Midbrain (tissue), 1 donor: ENCODE results near the gene ZC3H10.
"Not testable (repeated sequence)": the region's sequence is repeated elsewhere in the genome, so short reads cannot be mapped to it uniquely, and the experiment has no call there.

Experiments
- DNase-seq: peaks from one replicate; lab custom pipeline; 2025; lab: John Stamatoyannopoulos, UW

The ZC3H10 gene

GRCh38 chr12:56117778-56118687, at the start of gene ZC3H10:
Gene ZC3H10, plus strand, starts transcription at chr12:56118266. Its CDS starts 2,297 bp downstream, at chr12:56120563.
- DNase-seq = peak; percentile 97

- no peak for DNase-seq
Measured at GRCh38 chr12:56071648-56072047, 46.4 kb upstream of the ZC3H10 start.

- no peak for DNase-seq
Measured at GRCh38 chr12:56074396-56074795, 43.7 kb upstream of the ZC3H10 start.

- not testable (repeated sequence) for DNase-seq
Measured at GRCh38 chr12:56077966-56078365, 40.1 kb upstream of the ZC3H10 start.

- no peak for DNase-seq
Measured at GRCh38 chr12:56078427-56078826, 39.6 kb upstream of the ZC3H10 start.

DNA sequence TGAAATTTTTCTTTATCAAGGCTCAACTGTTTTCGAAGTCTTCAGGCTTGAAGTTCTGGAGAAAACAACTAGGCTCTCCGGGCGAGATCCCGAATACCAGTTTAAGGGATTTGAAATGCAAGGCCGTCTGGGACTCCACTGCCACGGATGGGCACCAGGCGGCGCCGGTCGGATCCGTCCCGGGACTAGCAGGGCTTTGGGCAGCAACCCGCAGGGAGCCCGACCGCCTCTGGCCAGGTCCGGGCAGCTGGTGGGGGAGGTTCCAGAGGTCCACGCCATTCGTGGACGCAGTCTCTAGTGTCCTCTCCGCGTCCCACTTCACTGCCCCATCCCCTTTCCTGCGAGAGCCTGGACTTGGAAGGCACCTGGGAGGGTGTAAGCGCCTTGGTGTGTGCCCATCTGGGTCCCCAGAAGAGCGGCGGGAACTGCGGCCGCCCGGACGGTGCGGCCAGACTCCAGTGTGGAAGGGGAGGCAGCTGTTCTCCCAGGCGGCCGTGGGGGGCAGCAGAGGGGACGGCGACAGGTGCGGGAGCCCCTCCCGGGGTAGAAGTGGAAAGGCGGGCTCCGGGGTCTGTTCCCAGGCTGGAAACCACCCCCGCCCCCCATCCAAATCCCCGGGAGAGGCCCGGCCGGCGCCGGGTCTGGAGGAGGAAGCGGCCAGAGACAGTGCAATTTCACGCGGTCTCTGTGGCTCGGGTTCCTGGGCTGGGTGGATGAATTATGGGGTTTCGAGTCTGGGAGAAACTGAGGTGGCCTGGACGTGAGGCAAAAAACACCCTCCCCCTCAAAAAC, 38.9 kb upstream of the ZC3H10 start:
- peak; percentile 82 for DNase-seq

DNA sequence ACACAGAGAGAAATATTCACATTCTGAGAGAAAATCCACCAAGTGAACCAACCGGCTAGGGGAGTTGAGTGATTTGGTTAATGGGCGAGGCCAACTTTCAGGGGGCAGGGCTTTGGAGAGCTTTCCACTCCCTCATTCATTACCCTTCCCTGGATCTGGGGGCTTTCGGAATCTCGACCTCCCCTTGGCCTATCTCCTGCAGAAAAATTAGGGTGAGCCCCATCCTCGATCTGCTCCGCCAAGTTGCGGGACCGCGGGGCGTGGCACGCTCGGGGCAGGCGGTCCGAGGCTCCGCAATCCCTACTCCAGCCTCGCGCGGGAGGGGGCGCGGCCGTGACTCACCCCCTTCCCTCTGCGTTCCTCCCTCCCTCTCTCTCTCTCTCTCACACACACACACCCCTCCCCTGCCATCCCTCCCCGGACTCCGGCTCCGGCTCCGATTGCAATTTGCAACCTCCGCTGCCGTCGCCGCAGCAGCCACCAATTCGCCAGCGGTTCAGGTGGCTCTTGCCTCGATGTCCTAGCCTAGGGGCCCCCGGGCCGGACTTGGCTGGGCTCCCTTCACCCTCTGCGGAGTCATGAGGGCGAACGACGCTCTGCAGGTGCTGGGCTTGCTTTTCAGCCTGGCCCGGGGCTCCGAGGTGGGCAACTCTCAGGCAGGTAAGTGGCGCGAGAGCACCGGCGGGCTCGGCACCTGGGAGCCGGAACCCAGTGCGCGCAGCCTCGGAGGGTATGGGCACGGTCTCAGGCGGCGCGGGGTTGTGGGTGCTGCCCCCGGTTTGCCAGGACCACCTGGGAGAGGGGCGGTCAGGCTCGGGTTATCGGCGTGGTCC, 38.1 kb upstream of the ZC3H10 start, which contains the start of gene ERBB3:
Gene ERBB3, plus strand, starts transcription at position 443 of the 833 bp plus-strand sequence. Its CDS starts 136 bp downstream, at position 579.
- DNase-seq = peak; percentile 67

DNA sequence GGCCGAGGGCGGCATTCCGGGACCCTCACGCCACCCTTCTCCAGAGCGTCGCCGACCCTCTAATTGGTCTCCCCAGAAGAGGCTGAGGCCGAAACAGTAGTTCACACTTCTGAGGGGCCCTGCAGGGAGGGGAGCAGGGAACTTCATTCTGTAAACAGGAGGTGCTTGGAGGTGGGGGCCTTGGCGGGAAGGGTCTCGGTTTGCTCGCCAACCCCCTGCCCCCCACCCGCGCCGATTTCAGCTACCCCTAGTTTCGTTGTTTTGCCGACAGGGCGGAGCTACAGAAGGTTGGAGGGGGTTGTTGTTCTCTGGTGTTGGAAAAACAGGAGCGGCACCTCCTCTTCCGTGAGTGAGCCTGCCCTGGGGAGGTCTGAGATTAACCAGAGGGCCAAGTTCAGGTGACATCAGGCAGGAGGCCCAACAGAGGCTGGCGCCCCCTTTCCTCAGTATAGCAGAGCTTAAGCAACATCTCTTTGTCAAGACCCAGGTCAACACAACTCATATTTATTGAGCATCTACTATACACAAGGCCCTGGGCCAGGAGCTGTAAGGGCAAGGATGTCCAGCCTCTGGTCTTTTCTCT, 37.4 kb upstream of the ZC3H10 start:
- DNase-seq = peak; percentile 13

DNA sequence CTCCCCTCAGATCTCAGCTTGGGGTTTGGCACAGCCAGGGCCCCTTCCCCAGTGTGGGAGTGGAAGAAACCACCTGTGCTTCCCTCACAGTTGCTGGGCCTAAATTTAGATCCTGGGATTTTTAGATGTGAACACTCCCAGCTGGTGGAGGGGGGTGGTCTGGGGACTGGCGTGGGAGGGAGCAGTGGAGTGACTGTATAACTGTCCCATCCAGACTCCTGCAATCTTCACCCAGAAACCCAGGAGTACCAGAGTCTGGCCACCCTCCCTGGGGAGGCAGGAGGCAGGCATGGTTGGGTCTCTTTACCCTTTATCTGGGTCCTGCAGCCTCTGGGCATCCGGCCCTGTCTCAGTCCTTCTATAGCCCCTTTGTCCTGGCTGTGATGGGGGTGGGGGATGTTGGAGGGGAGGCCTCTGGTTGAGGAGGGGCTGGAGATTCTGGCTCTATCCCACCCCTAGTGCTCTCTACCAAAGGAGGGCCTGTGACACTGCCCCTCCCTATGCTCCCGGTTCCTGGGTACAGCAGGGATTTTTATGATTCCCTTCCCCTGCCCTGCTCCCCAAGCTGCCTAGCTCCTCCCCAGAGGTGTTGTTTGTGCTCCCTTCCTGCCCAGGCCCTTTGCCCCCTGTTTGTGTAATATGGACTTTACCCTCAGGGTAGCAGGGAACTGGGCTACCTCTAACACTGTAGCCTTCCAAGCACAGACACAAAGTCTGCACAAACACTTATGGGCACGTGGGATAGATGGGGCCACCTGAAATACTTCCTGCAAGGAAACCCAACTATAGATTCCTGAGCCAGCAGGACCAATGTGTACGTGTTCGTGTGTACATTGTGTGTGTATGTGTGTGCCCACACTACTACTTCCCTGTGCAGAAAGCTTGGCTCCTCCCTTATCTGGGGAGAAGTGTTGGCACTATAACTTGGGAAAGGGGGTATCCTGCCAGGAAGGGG, 36.4 kb upstream of the ZC3H10 start:
- DNase-seq = peak; percentile 70

DNA sequence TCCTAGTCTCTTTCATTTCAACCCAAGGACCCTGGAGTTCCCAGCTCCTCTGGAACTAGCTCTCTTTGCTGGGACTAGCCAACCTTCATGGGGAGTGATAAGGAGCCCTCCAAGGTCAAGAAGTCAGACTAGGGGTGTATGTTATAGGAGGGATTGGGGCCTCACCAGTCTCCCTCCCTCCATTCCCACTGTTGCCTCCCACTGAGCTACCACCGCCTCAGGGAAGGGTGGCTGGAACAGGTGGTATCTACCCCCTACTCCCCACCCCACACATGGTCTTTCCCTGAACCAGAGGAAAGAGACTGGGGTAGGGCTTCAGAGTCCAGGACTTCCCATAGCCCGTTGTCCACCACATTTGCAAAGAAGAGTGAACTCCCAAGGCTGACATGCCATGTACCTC, 35.7 kb upstream of the ZC3H10 start:
- DNase-seq = no peak

DNA sequence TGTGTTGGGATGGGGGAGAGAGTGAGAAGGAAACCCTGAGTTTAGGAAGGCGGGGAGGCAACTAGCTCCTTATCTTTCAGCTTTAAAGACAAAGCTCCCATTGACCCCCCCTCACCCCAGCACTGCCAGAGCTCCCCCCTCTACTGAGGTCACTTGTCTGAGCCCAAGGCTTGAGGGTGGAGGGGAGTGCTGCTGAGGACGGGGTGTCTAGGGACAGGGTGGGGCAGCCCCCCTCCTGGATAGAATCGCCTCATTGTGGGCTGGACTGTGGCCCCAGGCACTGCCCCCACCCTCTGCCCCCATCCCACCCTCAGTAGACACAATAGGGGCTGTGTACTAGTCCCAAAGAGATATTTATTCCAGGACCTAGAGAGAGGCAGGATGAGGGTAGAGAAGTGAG, 35.1 kb upstream of the ZC3H10 start:
- DNase-seq = peak; percentile 92

DNA sequence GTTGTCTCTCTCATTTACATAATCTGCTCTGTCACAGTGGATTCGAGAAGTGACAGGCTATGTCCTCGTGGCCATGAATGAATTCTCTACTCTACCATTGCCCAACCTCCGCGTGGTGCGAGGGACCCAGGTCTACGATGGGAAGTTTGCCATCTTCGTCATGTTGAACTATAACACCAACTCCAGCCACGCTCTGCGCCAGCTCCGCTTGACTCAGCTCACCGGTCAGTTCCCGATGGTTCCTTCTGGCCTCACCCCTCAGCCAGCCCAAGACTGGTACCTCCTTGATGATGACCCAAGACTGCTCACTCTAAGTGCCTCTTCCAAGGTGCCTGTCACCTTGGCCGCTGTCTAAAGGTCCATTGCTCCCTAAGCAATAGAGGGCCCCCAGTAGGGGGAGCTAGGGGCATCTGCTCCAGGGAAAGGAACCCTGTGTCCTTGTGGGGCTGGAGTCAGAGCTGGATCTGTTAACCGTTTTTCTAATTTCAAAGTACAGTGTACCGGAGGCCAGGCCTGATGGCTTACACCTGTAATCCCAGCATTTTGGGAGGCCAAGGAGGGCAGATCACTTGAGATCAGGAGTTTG, 33.0 kb upstream of the ZC3H10 start:
- DNase-seq = no peak

- DNase-seq = no peak
Measured at GRCh38 chr12:56086096-56086495, 32.0 kb upstream of the ZC3H10 start.

DNA sequence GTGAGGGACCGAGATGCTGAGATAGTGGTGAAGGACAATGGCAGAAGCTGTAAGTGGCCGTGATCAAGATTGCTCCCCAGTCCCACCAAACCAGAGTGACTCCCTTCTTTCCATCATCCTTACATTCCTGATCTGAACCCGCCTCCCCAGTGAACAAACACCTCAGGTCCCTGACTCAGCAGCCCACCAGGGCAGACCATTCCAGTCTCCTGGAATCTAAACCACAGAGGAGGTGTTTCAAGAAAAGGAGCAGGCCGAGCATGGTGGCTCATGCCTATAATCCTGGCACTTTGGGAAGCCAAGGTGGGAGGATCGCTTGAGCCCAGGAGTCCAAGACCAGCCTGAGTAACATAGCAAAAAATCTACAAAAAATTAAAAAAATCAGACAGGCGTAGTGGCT, 31.5 kb upstream of the ZC3H10 start:
- no peak for DNase-seq

DNA sequence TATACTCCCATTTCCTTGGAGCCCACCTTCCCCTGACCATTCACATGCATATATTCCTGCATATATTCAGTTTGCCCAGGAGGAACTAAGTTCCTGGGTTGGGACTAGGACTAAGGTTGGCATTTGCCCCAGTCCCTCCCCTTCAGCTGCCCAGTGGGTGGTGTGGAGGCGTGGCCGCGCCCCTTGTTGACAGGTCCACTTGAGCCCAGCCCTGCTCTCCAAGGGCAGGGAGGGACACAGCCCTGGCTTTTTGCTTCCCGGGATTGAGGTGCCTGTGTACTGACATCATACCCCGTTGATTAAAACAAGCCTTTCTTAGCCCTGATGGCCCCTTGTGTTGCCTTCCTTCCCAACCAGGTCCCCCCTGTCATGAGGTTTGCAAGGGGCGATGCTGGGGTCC, 30.8 kb upstream of the ZC3H10 start:
- no peak for DNase-seq

GRCh38 chr12:56097738-56098137, 20.3 kb upstream of the ZC3H10 start:
- no peak for DNase-seq

DNA sequence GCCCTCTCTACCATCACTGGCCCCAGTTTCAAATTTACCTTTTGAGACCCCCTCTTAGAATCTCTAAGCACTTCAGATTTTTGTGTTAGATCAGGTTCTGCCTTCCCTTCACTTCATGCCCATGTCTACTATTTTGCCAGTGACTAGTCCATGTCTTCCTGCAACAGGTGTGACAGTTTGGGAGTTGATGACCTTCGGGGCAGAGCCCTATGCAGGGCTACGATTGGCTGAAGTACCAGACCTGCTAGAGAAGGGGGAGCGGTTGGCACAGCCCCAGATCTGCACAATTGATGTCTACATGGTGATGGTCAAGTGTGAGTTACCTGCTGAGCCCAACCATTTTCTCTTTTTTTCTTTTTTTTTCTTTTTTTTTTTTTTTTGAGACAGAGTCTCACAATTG, 19.5 kb upstream of the ZC3H10 start:
- DNase-seq = no peak

GRCh38 chr12:56099787-56100186, 18.3 kb upstream of the ZC3H10 start:
- no peak for DNase-seq

DNA sequence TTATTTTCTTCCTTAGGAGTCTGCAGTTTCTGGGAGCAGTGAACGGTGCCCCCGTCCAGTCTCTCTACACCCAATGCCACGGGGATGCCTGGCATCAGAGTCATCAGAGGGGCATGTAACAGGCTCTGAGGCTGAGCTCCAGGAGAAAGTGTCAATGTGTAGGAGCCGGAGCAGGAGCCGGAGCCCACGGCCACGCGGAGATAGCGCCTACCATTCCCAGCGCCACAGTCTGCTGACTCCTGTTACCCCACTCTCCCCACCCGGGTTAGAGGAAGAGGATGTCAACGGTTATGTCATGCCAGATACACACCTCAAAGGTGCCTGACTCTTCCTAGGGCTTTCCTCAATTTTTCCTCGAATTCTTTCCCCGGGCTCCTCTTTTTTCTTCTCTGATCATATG, 17.0 kb upstream of the ZC3H10 start:
- no peak for DNase-seq

DNA sequence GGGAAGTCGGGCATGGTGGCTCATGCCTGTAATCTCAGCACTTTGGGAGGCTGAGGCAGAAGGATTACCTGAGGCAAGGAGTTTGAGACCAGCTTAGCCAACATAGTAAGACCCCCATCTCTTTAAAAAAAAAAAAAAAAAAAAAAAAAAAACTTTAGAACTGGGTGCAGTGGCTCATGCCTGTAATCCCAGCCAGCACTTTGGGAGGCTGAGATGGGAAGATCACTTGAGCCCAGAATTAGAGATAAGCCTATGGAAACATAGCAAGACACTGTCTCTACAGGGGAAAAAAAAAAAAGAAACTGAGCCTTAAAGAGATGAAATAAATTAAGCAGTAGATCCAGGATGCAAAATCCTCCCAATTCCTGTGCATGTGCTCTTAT, 15.4 kb upstream of the ZC3H10 start:
- DNase-seq = no peak
